Head of caudate nucleus (tissue), 42 donors: ENCODE measurements around the gene ANKRD13A.
A peak's percentile ranks its signal among the peaks of the same experiment; 100 is the strongest.

Source experiments
- DNase-seq, 42 donors: peaks; one replicate each; pipeline versions ENCODE4 v3.0.0 to v3.0.0-alpha.2; 2020 to 2021; ENCODE audit warnings: mixed read lengths in 7 of 42
- intact Hi-C: fragments of 100-400 bp; cut with DNase I; formaldehyde crosslinking; loops from one replicate; pipeline ENCODE4 v1.15.0; 2022

The ANKRD13A gene

DNA sequence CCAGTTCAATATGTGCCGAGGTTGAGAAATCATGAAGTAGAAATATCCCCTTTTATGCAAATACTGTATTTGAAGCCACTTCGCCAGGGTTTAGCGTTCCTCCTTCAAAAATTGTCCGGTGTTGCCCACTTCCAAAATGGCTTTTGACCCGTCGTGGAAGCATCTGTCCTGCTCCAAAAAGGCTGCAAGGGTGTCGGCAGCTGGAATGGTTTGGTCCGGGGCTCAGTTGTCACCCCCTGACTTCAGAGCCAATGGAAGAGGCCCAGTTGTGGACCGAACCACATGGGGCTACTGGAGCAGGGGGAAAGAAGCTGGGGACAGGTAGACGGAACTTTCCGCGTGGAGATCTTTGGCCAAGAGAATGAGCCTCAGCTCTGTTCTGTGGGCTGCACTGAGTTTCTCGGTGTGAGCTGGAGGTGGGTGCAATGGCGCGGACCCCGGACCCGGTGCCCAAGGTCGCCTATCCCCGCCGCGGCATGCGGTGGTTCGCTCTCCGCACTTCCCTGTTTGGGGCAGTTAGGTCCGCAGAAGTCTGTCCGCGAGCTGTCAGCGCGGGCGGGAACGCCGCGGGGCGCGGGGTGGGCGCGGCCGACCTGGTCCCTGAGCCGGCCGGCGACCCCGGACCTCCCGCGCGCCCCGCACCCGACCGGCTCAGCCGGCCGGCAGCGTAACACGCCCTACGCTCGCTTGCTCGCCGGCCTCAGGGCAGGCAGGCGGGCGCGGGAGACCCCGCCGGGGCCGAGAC, at the start of gene ANKRD13A:
Gene ANKRD13A (plus strand): TSS at position 527 of the 745 bp plus-strand sequence. CDS start 259 bp downstream, outside the sequence.
- intact Hi-C loops: no loop called here
- peak; percentile 83 to 97 (median 92) for DNase-seq

- intact Hi-C loops: no loop called here
- no peak for DNase-seq
These were observed 48.6 kb upstream of the ANKRD13A start for GRCh38 chr12:109950625-109951024.

GRCh38 chr12:109951136-109951535, 48.1 kb upstream of the ANKRD13A start:
- no peak for DNase-seq
- intact Hi-C loops: no loop called here

- DNase-seq: peak in 14 of 42 donors; percentile 16 to 68 (median 28)
- intact Hi-C loops: no loop called here
These were observed 47.5 kb upstream of the ANKRD13A start for GRCh38 chr12:109951751-109952150.

DNA sequence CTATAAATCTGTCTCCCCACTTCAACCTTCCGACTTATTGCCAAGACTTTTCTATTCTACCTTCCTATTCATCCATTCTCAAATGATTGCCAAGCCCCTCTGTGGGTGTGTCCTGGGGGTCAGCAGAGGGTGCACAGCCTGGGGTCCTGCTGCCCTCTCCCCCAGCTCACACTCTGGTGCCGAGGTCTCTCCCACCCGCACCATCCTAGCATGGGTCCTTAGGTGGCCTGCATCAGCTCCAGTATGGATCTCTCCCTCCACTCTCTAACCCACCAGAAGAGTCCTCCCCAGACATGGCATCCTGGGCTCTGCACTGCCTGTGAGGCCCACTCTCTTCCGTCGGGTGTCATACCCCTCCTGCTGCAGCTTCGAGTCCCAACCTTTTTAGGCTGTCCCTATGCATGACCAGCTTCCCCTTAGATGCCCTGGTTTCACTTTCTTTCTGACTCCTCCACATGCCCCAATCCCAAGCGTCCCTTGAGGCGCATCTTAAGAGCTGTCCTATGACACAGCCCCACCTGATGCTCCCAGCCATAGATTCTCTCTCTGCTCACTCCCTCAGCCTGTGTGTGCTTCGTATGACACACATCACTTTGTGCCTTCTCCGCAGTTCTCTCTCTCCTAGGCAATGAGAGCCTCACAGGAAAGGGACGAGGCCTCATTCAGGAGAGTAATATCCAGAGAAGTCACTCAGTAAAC, 46.9 kb upstream of the ANKRD13A start:
- peak in 5 of 42 donors; percentile 19 to 49 (median 21) for DNase-seq
- intact Hi-C loops: no loop called here

DNA sequence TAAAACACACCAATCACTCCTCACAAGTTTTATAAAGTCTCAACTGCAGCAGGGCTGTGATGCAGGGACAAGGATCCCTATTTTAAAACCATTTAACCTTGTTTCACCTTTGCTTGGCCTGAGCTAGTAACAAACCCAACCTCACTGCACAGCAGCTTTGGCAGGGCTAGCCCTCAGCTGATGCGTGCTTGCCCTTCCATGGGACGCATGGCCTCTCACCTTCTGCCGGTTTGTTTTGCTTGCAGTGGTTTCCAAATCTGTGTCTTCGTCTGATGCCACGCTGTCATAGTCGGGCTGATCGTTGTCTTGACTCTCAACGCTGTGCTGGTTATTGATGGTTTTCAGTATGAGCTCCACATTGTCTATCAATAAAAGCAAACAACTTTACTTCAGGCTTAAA, 46.4 kb upstream of the ANKRD13A start:
- intact Hi-C loops: no loop called here
- DNase-seq: no peak

DNA sequence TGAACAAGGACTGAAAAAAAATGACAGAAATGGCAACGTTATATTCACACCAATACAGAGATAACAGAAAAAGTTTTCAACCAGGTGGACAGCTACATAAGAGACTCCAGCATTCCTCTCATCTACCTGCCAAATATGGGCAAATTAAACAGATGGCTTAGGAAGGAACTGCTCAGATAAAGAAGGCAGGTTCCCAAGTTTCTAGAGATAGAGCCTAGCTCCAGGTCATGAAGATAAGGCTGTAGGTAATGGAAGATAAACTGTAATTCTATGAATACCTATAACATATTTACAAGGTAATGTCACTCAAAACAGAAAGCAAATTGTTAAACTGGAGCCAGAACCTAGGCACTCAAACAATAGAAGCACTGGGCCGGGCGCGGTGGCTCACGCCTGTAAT, 45.6 kb upstream of the ANKRD13A start:
- intact Hi-C loops: no loop called here
- DNase-seq: no peak

DNA sequence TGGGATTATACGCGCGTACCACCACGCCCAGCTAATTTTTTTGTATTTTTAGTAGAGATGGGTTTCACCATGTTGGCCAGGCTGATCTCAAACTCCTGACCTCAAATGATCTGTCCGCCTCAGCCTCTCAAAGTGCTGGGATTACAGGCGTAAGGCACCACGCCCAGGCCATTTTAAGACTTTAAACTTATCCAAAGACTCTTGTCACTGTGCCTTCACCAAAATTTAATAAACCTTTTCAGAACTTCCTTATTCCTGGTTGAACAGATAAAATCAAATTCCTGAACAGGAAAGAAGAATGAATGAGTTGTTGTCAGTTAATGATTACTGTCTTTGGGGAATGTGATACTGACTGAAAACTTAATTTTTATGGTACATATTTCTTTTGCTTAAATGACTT, 40.9 kb upstream of the ANKRD13A start:
- intact Hi-C loops: no loop called here

DNA sequence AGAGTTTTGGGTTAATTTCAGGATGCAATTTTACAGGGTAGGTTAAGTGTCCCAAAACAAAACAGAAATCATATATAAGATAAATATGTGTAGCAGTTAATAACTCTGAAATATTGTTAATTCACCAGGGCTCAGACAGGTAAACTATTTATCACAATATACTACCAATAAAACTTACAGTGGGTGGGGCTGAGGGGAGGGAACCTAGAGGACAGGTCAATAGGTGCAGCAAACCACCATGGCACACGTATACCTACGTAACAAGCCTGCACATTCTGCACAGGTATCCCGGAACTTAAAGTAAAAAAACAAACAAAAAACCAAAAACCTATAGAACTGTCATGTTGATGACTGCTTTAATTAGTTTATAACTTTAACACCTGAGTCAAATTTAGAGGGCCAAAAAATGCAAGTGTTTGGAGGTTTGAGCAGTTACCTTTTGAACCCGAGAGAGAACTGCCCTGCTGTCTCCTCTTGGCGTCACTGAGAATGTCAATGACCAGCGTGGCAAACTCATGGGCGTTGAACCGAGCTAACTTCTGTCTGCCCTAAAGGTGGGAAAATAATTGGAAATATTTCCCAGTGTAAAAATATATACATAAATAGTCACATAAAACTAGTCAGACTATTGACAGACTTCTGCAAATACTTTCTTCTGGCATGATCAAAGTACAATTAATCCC, 39.7 kb upstream of the ANKRD13A start:
- intact Hi-C loops: no loop called here
- DNase-seq: no peak

More for the DNA sequence above, 40.9 kb upstream of the ANKRD13A start:
- DNase-seq: no peak

DNA sequence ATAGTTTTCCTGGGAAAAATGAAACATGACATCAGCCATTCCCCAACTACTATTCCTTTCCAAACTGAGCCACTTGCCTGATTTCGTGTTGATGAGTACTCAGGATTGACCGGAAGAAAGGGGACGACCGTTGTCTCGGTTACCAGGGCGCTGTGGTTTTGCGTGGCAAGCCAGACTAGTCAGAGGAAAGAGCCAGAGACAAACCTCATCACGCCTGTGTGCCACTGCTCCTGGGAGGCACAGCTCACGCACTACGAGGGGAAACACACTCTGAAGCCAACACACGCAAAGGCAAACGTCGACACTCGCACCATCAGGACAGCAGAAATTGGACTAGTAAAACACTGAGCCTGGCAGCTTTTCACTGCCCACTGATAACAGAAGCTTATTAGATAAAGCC, 38.0 kb upstream of the ANKRD13A start:
- intact Hi-C loops: no loop called here
- DNase-seq: no peak

DNA sequence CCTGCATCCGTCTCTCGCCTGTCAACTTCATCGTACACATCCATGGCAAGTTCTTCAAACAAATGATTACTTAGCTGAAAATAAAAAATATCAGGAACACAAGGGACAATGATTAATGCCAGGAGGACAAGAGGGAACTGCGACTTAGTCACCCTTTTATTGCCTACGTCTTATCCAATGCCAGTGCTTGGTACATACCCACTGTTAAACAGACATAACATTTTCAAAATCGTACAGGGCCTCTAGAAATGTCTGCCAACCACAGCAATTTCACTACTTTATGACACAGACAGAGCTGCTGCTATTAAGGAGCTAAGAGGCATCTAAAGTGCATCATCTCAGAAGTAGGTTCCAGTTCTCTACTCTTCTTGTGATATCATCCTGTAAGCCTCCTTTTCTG, 37.6 kb upstream of the ANKRD13A start:
- intact Hi-C loops: no loop called here
- DNase-seq: no peak

DNA sequence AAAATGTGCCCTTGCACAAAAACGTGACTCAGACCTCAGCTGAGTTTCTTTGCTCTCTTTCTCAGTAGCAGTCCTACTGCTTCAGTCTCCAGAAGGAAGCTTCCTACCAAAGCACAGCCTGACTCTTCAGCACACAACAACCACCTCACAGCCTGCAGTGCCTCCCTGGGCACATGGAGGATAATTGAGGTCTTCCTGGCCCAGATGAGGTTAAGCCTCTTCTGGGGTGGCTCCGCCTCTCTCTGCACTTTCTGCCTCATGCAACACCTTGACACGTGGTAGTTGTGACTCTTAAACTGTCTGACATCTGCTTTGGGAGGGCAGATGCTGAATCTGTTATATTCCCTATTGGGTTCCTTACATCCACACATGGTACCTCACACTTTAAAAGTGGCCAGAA, 36.8 kb upstream of the ANKRD13A start:
- intact Hi-C loops: no loop called here
- DNase-seq: no peak

GRCh38 chr12:109963330-109963729, 35.9 kb upstream of the ANKRD13A start:
- intact Hi-C loops: no loop called here
- no peak for DNase-seq

DNA sequence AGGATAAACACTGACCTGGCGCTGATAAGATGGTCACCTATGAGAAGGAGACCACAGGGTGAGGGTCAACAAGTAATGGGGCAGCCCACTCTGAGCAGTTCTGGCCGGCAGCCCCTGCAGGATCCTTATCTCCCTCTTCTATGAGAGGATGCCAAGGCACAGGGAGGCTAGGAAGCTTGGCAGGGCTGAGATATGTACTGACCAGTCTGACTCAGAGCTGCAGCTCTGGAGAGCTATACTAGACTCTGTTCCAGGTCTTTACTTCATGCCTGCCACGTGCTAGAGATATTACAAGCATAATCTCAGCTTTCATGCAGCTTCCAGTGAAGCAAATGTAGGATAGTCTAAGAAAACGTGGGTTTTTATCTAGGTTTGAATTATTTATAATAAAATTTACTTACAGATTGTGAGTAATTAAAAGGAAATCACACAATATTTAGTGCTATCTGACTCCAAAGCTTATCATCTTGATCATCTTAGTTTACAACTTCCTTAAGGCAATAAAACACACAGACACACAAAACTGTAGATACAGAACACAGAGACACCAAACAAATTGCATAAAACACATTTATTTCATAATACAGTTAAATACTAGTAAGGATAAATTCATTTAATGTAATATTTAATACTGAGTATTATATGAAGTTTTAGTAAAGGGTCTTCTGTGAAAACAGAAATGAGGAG, 35.3 kb upstream of the ANKRD13A start:
- no peak for DNase-seq
- intact Hi-C loops: no loop called here

- no peak for DNase-seq
- intact Hi-C loops: no loop called here
These were observed 32.7 kb upstream of the ANKRD13A start for GRCh38 chr12:109966546-109966945.

DNA sequence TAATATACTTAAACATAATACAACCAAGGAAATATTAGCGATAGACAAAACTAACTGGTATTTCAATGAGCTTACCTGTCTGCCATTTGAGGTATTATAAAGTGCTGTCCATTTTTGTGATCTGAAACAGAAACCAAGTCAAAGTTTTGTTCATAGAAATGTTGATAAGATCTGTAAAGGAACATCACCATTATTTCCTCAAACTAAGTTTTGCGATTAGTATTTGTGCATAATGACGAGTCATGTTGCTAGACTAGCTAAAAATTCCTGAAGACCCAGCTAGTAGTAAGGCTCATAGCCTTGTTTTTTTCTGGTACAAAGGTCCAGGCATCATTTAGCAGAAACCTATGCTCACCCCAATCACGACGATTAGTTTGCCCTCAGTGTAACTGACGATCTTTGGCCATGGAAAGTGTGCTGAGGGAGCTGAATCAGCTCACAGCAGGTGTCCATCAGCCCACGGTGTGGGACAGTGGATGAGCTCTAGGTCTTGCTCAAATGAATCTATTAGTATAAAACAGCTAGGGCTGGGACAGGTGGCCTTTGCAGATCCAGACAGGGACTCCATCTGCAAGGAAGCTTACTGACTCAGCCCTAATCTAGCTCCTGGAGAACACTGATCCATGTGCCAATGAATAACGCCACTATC, 31.7 kb upstream of the ANKRD13A start:
- DNase-seq: no peak
- intact Hi-C loops: no loop called here

DNA sequence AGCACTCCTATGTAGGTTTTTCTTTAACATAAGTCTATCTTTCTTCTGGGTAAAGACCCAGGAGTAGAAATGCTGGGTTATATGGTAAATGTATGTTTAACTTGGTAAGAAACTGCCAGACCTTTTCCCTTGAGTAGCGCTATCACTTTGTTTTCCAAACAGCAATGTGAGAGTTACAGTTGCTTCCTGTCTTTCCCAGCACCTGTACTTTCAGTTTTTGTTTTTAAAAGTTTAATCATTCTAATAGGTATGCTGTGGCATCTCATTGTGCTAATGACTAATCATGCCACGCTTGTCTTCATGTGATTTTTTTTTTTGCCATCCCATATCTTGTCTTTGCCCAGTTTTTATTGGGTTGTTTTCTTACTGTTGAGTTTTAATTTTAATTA, 31.2 kb upstream of the ANKRD13A start:
- intact Hi-C loops: no loop called here
- DNase-seq: no peak

DNA sequence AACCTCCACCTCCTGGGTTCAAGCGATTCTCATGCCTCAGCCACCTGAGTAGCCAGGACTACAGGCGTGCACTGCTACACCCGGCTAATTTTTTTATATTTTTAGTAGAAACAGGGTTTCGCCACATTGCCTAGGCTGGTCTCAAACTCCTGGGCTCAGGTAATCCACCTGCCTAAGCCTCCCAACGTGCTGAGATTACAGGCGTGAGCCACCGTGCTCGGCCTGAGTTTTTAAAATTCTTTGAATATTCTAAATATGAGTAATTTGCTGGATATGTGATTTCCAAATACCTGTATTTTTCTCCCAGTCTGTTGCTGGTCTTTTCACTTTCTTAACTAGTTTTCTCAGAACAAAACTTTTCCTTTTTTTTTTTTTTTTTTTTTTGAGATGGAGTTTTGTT, 30.4 kb upstream of the ANKRD13A start:
- intact Hi-C loops: no loop called here
- no peak for DNase-seq

GRCh38 chr12:109972821-109973220, 26.4 kb upstream of the ANKRD13A start:
- intact Hi-C loops: no loop called here
- no peak for DNase-seq
